ENCODE measurements around the gene SYNE3.

SYNE3 gene

DNA sequence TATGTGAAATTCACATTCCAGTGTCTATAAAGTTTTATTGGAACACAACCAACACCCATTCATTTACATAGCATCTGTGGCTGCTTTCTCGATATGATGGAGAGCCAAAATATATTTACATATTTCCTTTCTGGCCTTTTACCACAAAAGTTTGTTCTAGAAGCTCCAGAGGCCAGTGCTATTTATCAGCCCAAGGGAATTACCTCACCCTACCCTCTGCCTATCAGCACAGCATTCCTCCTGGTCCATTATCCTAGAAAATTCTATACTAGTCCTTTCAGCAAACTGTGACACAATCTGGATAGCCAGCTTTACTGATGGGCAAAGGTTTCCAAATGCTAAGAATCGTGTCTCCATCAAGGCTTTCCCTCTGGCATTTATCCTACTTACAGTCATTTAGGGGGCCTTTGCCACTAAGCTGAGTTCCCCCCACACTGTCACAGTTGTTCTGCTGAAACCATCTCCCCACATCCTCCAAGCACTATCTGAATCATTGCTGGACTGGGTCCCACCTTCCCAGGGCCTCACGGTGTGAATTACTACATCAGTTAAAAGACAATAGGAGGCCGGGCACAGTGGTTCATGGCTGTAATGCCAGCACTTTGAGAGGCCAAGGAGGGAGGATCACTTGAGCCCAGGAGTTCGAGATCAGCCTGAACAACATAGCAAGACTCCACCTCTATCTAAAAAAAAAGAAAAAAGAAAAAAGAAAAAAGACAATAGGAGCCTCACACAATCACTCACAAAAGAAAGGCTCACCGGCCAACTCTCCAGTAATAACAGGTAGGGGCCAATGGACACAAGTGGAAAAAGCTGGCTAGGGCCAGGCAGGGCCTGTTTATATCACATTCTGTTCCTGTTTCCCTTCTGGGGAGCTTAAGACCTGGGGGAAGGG is 12.1 kb downstream of the SYNE3 start:
- no peak for DNase-seq (ENCODE audit: low spot score)

DNA sequence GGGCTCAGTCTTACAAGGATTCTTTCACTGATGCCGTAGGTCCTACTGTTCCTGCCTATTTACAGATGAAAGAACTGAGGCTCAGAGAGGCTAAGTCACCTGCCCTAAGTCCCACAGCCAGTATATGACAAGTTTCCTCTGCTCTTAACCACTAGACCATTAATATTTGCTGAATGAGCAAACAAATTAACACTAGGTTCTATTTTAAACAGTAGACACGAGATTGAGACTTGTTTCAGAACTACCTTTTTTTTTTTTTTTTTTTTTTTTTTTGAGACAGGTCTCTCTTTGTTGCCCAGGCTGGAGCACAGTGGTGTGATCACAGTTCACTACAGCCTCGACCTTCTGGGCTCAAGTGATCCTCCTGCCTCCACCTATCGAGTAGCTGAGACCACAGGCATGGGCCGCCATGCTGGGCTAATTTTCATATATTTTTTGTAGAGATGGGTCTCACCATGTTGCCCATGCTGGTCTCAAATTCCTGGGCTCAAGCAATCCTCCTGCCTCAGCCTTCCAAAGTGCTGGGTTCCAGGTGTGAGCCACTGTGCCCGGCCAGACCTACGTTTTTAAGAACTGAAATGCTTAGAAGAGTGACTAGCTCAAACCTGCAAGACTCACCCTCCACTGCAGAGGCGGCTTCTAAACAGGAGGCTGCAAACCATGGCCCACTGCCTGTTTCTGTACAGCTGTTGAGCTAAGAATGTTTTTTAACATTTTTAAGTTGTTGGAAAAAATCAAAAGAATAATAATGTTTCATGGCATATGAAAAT is 12.9 kb downstream of the SYNE3 start:
- DNase-seq (ENCODE audit: low spot score): no peak

- DNase-seq (ENCODE audit: low spot score): no peak
Observed at GRCh38 chr14:95502381-95502950, 14.0 kb downstream of the SYNE3 start.

GRCh38 chr14:95500772-95501401 is 15.6 kb downstream of the SYNE3 start:
- no peak for DNase-seq (ENCODE audit: low spot score)

DNA sequence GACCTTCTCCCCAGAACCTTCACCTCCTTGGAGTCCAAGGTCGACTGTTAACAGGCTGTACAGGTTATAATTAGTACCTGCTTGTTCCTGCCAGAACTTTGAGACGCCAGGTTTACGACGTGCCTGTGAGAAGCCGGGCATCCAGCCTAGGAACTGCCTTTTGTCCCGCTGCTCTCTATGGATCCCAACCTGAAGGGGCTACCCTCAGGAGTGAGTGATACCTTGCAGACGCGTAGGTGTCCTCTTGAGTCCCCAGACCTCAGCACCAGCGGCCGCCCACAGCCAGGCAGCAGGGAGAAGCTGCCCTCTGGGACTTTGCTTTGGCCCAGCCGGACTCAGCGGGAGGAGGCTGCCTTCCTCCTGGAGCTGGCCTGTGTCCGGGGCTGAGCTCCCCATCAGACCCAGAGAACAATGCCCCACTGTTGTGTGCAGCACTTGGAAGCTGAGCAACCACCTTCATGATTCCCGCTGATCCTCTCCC is 16.2 kb downstream of the SYNE3 start:
- DNase-seq (ENCODE audit: low spot score): no peak

GRCh38 chr14:95499354-95499750 is 17.1 kb downstream of the SYNE3 start:
- DNase-seq (ENCODE audit: low spot score): no peak

DNA sequence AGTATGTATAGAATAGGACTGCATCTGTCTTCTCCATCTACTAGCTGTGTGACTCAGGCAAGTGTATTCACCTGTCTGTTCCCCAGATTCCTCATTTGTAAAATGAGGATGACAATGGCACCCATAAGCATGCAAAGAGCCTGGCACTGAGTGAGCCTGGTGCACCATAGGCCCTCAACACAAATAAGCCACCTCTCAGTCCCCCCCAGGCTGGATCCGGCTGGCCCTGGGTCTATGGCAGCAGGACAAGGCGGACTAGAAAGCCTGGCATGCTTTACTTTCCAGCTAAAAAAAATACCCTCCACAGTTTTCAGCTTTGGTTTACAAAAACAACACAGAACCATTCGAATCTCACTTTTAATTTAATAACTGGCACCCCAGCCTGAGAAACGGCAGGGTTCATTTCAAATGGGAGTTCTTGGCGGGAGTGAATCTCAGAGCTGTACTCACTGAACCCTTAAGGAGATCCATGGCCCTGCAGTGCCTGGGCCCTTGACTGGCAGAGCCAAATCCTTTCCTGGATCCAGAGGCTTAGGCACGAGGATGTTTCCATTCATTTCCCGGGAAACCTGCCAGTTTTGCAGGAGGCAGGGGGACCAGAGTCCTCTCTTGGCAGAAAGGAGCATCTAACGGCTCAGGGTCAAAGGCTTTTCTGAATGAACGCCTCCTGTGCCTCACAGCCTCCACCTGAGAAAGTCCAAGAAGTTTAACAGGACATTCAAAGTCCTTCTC is 17.7 kb downstream of the SYNE3 start:
- DNase-seq (ENCODE audit: low spot score): no peak

DNA sequence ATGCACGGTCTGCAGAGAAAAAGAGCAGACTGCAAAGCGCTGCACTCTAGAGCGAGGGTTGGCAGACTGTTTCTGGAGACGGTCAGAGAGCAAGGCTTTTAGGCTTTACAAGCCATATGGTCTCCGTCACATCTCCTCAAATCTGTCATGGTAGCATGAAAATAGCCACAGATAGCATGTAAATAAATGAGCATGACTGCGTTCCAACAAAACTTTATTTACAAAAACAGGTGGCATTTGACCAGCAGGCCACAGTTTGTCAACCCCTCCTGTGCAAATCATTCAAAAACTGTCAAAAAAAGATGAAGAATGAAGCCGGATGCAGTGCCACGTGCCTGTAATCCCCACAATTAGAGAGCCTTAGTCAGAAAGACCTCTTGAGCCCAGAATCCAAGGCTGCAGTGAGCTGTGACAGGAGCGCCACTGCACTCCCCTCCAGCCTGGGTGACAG is 18.9 kb downstream of the SYNE3 start:
- no peak for DNase-seq (ENCODE audit: low spot score)

- DNase-seq (ENCODE audit: low spot score): no peak
Observed at GRCh38 chr14:95496690-95497259, 19.7 kb downstream of the SYNE3 start.

GRCh38 chr14:95496111-95496681 is 20.3 kb downstream of the SYNE3 start:
- DNase-seq (ENCODE audit: low spot score): no peak

DNA sequence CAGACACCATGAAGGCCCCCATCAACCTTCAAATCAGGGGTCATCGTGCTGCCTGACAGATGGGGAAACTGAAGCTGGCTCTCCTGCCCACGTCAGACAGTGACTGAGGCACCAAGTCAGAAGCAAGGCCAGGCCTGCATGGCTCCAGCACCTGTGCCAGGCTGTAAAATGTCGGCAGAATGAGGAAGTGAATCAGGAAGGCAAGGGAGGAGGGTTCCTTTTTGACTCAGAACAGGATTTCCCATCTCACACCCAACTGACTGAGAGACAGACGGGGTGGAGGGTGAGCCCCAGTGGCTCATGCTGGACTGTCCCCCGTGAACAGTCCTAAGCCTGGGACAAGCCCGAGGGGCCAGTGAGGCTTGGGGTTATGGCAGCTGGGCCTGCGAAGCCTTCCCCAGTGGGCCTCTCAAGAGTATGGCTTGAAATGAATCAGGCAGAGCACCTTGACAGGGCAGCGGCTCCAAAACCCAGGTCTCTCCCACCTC is 20.9 kb downstream of the SYNE3 start:
- DNase-seq (ENCODE audit: low spot score): peak; percentile 29

DNA sequence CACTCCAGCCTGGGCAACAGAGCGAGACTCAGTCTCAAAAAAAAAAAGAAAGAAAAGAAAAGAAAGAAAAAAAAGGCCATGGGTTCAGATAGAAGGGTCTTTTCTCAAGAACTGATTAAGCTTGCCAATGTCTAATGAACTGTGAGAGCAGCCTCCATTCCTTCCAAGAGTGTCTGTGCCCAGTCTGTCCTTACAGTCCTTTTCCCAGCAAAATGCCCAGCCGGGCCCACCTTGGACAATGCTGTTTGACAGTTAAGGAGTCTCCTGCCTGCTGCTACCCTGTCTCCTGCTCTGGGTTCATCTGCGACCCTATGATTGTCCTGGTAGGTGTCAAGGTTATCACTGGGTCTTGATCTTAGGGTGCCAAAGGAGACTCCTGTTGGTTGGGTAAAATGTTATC is 21.4 kb downstream of the SYNE3 start:
- no peak for DNase-seq (ENCODE audit: low spot score)

- no peak for DNase-seq (ENCODE audit: low spot score)
Observed at GRCh38 chr14:95494456-95494855, 22.0 kb downstream of the SYNE3 start.

GRCh38 chr14:95493976-95494375 is 22.5 kb downstream of the SYNE3 start:
- no peak for DNase-seq (ENCODE audit: low spot score)

DNA sequence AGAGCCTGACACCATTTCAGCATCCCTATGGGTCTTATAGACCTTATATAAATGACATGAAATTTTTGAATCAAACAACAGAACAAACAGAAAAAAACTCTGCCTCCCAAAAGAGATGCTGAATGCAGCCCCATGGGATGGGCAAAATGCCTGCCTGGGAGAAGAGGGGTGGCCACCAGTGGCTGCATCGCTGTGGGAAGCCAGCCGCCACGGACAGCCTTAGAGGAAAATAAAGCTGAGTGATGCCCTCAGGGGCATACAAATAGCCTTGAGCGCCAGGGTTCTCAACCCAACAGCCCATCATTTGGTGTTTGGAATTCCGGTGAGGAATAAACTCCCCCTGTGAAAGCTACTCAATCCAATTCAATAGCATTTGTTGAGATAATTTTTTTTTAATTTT is 22.9 kb downstream of the SYNE3 start:
- no peak for DNase-seq (ENCODE audit: low spot score)

- no peak for DNase-seq (ENCODE audit: low spot score)
Observed at GRCh38 chr14:95491936-95492608, 24.4 kb downstream of the SYNE3 start.

DNA sequence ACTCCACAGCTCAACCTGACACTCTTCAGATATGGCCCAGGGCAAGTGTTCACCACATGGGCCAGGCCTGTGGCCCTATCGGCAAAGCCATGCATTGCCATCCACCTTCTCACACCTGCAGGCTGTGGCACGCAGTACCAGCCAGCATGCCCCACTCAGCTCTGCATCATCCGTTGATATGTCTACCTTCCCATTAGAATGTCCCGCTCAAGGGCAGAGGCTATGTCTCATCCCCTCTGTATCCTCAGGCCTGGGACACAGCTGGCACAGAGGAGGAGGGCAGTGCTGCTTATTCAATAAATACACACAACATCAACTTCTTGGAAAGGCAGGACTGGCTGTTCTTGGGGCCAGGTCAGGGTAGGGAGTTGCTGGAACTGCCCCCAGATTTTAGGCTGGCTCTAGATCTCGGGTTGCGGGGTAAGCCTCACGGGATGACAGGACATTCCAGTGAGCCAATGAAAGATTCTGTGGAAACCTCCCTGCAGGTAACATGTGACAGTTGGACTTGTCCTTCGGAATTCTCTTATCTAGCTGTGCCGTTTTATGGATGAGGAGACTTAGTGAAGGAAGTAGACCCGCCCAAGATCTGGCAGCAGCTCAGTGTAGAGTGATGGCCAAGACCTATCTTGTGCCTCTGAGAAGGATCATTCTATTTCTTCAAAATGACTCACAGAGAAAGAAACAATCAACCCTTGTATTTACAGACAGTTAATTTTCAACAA is 25.6 kb downstream of the SYNE3 start:
- DNase-seq (ENCODE audit: low spot score): no peak

DNA sequence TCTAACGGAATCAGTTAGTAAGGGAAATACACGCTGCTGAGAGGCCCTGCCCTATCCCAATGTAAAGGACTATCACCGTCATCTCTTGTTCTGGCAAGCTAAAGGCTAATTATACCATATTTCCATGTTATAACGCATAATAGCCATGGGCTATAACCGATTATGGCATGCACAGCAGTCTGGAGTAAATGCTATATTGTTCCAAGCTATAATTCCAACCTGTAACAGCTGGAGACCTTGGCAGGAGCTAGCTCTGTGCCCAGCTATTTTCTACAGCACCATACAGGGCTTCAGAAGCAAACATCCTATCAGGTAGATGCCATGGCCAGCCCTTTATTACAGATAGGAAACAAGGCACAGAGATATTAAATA is 26.3 kb downstream of the SYNE3 start:
- no peak for DNase-seq (ENCODE audit: low spot score)

Measured in CD4-positive, alpha-beta T cell treated with Interleukin-6 at 100 ng/mL for 8 hours (primary cell).